Measurements from ENCODE around the gene DCAF15.

Gene DCAF15

GRCh38 chr19:13938301-13939064, 13.8 kb upstream of the DCAF15 start, which contains the start of gene PODNL1:
TSS of gene PODNL1 (minus strand) at chr19:13938417. CDS start at chr19:13938181, 236 bp downstream.
- Histone ChIP-seq H3K27ac (ENCODE audit: low read depth, low read length) (no peak within 1 kb of the TSS), H3K27me3 (ENCODE audit: control insufficient read depth in 5 of 5, insufficient read depth in 4 of 5, low read length in 5 of 5) (peaks cover 5 to 33% (median 27%) of the 10 kb centered on the region in 5 donors), H3K9ac (ENCODE audit: low read length in 5 of 5) (no peak within 1 kb of the TSS), H3K4me3 (ENCODE audit: low read depth in 1 of 5, low read length in 5 of 5) (no peak within 1 kb of the TSS), H3K4me1 (ENCODE audit: control insufficient read depth in 5 of 5, insufficient read depth in 5 of 5, low read length in 5 of 5) (peaks cover 0 to 13% (median 0%) of the 10 kb centered on the region in 5 donors), H3K9me3 (ENCODE audit: control insufficient read depth in 5 of 5, low read length in 5 of 5) (no peaks in the 10 kb centered on the region), H3K36me3 (ENCODE audit: control insufficient read depth in 5 of 5, insufficient read depth in 5 of 5, low read length in 5 of 5) (no peaks in the 10 kb centered on the region)

- H3K4me1 ChIP-seq (ENCODE audit: control insufficient read depth in 5 of 5, insufficient read depth in 5 of 5, low read length in 5 of 5) = peaks cover 0 to 13% (median 0%) of the 10 kb centered on the region in 5 donors
- no peak overlapping the region for H3K27ac ChIP-seq (ENCODE audit: low read depth, low read length)
- no peaks in the 10 kb centered on the region for H3K36me3 ChIP-seq (ENCODE audit: control insufficient read depth in 5 of 5, insufficient read depth in 5 of 5, low read length in 5 of 5)
- H3K9ac ChIP-seq (ENCODE audit: low read length in 5 of 5) = no peak overlapping the region
- H3K9me3 ChIP-seq (ENCODE audit: control insufficient read depth in 5 of 5, low read length in 5 of 5) = no peaks in the 10 kb centered on the region
- H3K27me3 ChIP-seq (ENCODE audit: control insufficient read depth in 5 of 5, insufficient read depth in 4 of 5, low read length in 5 of 5) = peaks cover 5 to 12% (median 8%) of the 10 kb centered on the region in 5 donors
- no peak overlapping the region for H3K4me3 ChIP-seq (ENCODE audit: low read depth in 1 of 5, low read length in 5 of 5)
Observed at GRCh38 chr19:13942023-13942684, 10.2 kb upstream of the DCAF15 start.

GRCh38 chr19:13946414-13946813, 5.9 kb upstream of the DCAF15 start:
- Histone ChIP-seq H3K4me1 (ENCODE audit: control insufficient read depth in 5 of 5, insufficient read depth in 5 of 5, low read length in 5 of 5) (no peaks in the 10 kb centered on the region), H3K4me3 (ENCODE audit: low read depth in 1 of 5, low read length in 5 of 5) (no peak overlapping the region), H3K9ac (ENCODE audit: low read length in 5 of 5) (no peak overlapping the region), H3K9me3 (ENCODE audit: control insufficient read depth in 5 of 5, low read length in 5 of 5) (no peaks in the 10 kb centered on the region), H3K27ac (ENCODE audit: low read depth, low read length) (no peak overlapping the region), H3K36me3 (ENCODE audit: control insufficient read depth in 5 of 5, insufficient read depth in 5 of 5, low read length in 5 of 5) (no peaks in the 10 kb centered on the region), H3K27me3 (ENCODE audit: control insufficient read depth in 5 of 5, insufficient read depth in 4 of 5, low read length in 5 of 5) (no peaks in the 10 kb centered on the region)

GRCh38 chr19:13951043-13951442, 1.3 kb upstream of the DCAF15 start:
- Histone ChIP-seq H3K36me3 (ENCODE audit: control insufficient read depth in 5 of 5, insufficient read depth in 5 of 5, low read length in 5 of 5) (peaks cover 0 to 16% (median 14%) of the 10 kb centered on the region in 5 donors), H3K9me3 (ENCODE audit: control insufficient read depth in 5 of 5, low read length in 5 of 5) (no peaks in the 10 kb centered on the region), H3K4me1 (ENCODE audit: control insufficient read depth in 5 of 5, insufficient read depth in 5 of 5, low read length in 5 of 5) (peaks cover 7 to 20% (median 17%) of the 10 kb centered on the region in 5 donors), H3K27me3 (ENCODE audit: control insufficient read depth in 5 of 5, insufficient read depth in 4 of 5, low read length in 5 of 5) (no peaks in the 10 kb centered on the region), H3K27ac (ENCODE audit: low read depth, low read length) (no peak overlapping the region), H3K9ac (ENCODE audit: low read length in 5 of 5) (no peak overlapping the region), H3K4me3 (ENCODE audit: low read depth in 1 of 5, low read length in 5 of 5) (no peak overlapping the region)

- Histone ChIP-seq H3K27ac (ENCODE audit: low read depth, low read length) (no peak overlapping the region), H3K4me3 (ENCODE audit: low read depth in 1 of 5, low read length in 5 of 5) (peak overlapping the region; percentile 29 to 76 (median 44)), H3K9ac (ENCODE audit: low read length in 5 of 5) (no peak overlapping the region), H3K27me3 (ENCODE audit: control insufficient read depth in 5 of 5, insufficient read depth in 4 of 5, low read length in 5 of 5) (no peaks in the 10 kb centered on the region), H3K36me3 (ENCODE audit: control insufficient read depth in 5 of 5, insufficient read depth in 5 of 5, low read length in 5 of 5) (peaks cover 0 to 23% (median 20%) of the 10 kb centered on the region in 5 donors), H3K4me1 (ENCODE audit: control insufficient read depth in 5 of 5, insufficient read depth in 5 of 5, low read length in 5 of 5) (peaks cover 7 to 20% (median 17%) of the 10 kb centered on the region in 5 donors), H3K9me3 (ENCODE audit: control insufficient read depth in 5 of 5, low read length in 5 of 5) (no peaks in the 10 kb centered on the region)
Observed at GRCh38 chr19:13951799-13952153, 533 bp upstream of the DCAF15 start.

- H3K4me1 ChIP-seq (ENCODE audit: control insufficient read depth in 5 of 5, insufficient read depth in 5 of 5, low read length in 5 of 5) = peaks cover 7 to 20% (median 17%) of the 10 kb centered on the region in 5 donors
- peak overlapping the region; percentile 71 to 88 (median 79) for H3K4me3 ChIP-seq (ENCODE audit: low read depth in 1 of 5, low read length in 5 of 5)
- peaks cover 0 to 36% (median 33%) of the 10 kb centered on the region in 5 donors for H3K36me3 ChIP-seq (ENCODE audit: control insufficient read depth in 5 of 5, insufficient read depth in 5 of 5, low read length in 5 of 5)
- peak overlapping the region; percentile 30 for H3K27ac ChIP-seq (ENCODE audit: low read depth, low read length)
- peak overlapping the region; percentile 40 to 85 (median 73) for H3K9ac ChIP-seq (ENCODE audit: low read length in 5 of 5)
- no peaks in the 10 kb centered on the region for H3K27me3 ChIP-seq (ENCODE audit: control insufficient read depth in 5 of 5, insufficient read depth in 4 of 5, low read length in 5 of 5)
- no peaks in the 10 kb centered on the region for H3K9me3 ChIP-seq (ENCODE audit: control insufficient read depth in 5 of 5, low read length in 5 of 5)
Observed at GRCh38 chr19:13952931-13953531, 722 bp downstream of the DCAF15 start.

- peaks cover 7 to 20% (median 17%) of the 10 kb centered on the region in 5 donors for H3K4me1 ChIP-seq (ENCODE audit: control insufficient read depth in 5 of 5, insufficient read depth in 5 of 5, low read length in 5 of 5)
- H3K27ac ChIP-seq (ENCODE audit: low read depth, low read length) = no peak overlapping the region
- H3K9ac ChIP-seq (ENCODE audit: low read length in 5 of 5) = no peak overlapping the region
- H3K27me3 ChIP-seq (ENCODE audit: control insufficient read depth in 5 of 5, insufficient read depth in 4 of 5, low read length in 5 of 5) = no peaks in the 10 kb centered on the region
- no peak overlapping the region for H3K4me3 ChIP-seq (ENCODE audit: low read depth in 1 of 5, low read length in 5 of 5)
- no peaks in the 10 kb centered on the region for H3K9me3 ChIP-seq (ENCODE audit: control insufficient read depth in 5 of 5, low read length in 5 of 5)
- H3K36me3 ChIP-seq (ENCODE audit: control insufficient read depth in 5 of 5, insufficient read depth in 5 of 5, low read length in 5 of 5) = peaks cover 0 to 47% (median 43%) of the 10 kb centered on the region in 5 donors
Observed at GRCh38 chr19:13954185-13954584, 1.9 kb downstream of the DCAF15 start.

GRCh38 chr19:13955662-13956364, 3.5 kb downstream of the DCAF15 start:
- H3K36me3 ChIP-seq (ENCODE audit: control insufficient read depth in 5 of 5, insufficient read depth in 5 of 5, low read length in 5 of 5) = peaks cover 0 to 64% (median 58%) of the 10 kb centered on the region in 5 donors
- H3K27ac ChIP-seq (ENCODE audit: low read depth, low read length) = no peak overlapping the region
- H3K9me3 ChIP-seq (ENCODE audit: control insufficient read depth in 5 of 5, low read length in 5 of 5) = no peaks in the 10 kb centered on the region
- H3K4me1 ChIP-seq (ENCODE audit: control insufficient read depth in 5 of 5, insufficient read depth in 5 of 5, low read length in 5 of 5) = peaks cover 7 to 20% (median 17%) of the 10 kb centered on the region in 5 donors
- no peaks in the 10 kb centered on the region for H3K27me3 ChIP-seq (ENCODE audit: control insufficient read depth in 5 of 5, insufficient read depth in 4 of 5, low read length in 5 of 5)
- no peak overlapping the region for H3K9ac ChIP-seq (ENCODE audit: low read length in 5 of 5)
- H3K4me3 ChIP-seq (ENCODE audit: low read depth in 1 of 5, low read length in 5 of 5) = no peak overlapping the region

GRCh38 chr19:13956365-13956744, 4.0 kb downstream of the DCAF15 start:
- Histone ChIP-seq H3K27me3 (ENCODE audit: control insufficient read depth in 5 of 5, insufficient read depth in 4 of 5, low read length in 5 of 5) (no peaks in the 10 kb centered on the region), H3K9ac (ENCODE audit: low read length in 5 of 5) (no peak overlapping the region), H3K36me3 (ENCODE audit: control insufficient read depth in 5 of 5, insufficient read depth in 5 of 5, low read length in 5 of 5) (peaks cover 0 to 67% (median 59%) of the 10 kb centered on the region in 5 donors), H3K9me3 (ENCODE audit: control insufficient read depth in 5 of 5, low read length in 5 of 5) (no peaks in the 10 kb centered on the region), H3K4me1 (ENCODE audit: control insufficient read depth in 5 of 5, insufficient read depth in 5 of 5, low read length in 5 of 5) (peaks cover 7 to 20% (median 17%) of the 10 kb centered on the region in 5 donors), H3K27ac (ENCODE audit: low read depth, low read length) (no peak overlapping the region), H3K4me3 (ENCODE audit: low read depth in 1 of 5, low read length in 5 of 5) (no peak overlapping the region)

Measured in subcutaneous abdominal adipose tissue (tissue), 5 donors.